Measurements from ENCODE around the gene PRKCA.

PRKCA gene

DNA sequence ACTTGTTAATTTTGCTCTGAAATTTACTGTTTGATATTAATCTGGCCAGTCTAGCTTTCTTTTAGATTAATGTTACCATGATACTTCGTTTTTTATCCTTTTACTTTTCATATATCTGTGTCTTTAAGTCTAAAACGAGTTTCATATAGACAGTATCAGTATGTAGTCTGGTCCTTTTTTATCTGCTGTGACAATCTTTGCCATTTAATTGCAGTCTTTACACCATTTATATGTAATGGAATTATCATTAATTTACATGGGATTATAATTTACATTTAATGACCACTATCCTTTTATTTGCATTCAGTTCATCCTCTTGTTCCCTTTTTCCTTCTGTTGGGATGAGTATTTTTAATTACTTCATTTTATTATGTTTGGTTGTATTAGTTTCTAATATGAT lies 243.5 kb downstream of the PRKCA start:
- no peak overlapping the region for H3K4me3 ChIP-seq (ENCODE audit: low read depth, low read length)
- TF ChIP-seq, protein P1, sequence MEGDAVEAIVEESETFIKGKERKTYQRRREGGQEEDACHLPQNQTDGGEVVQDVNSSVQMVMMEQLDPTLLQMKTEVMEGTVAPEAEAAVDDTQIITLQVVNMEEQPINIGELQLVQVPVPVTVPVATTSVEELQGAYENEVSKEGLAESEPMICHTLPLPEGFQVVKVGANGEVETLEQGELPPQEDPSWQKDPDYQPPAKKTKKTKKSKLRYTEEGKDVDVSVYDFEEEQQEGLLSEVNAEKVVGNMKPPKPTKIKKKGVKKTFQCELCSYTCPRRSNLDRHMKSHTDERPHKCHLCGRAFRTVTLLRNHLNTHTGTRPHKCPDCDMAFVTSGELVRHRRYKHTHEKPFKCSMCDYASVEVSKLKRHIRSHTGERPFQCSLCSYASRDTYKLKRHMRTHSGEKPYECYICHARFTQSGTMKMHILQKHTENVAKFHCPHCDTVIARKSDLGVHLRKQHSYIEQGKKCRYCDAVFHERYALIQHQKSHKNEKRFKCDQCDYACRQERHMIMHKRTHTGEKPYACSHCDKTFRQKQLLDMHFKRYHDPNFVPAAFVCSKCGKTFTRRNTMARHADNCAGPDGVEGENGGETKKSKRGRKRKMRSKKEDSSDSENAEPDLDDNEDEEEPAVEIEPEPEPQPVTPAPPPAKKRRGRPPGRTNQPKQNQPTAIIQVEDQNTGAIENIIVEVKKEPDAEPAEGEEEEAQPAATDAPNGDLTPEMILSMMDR (IDR thresholded peaks at IDR 0.05; ENCODE audit: low read depth, low read length, missing control alignments), result no peak
- no peak for DNase-seq (ENCODE audit: low read depth)

DNA sequence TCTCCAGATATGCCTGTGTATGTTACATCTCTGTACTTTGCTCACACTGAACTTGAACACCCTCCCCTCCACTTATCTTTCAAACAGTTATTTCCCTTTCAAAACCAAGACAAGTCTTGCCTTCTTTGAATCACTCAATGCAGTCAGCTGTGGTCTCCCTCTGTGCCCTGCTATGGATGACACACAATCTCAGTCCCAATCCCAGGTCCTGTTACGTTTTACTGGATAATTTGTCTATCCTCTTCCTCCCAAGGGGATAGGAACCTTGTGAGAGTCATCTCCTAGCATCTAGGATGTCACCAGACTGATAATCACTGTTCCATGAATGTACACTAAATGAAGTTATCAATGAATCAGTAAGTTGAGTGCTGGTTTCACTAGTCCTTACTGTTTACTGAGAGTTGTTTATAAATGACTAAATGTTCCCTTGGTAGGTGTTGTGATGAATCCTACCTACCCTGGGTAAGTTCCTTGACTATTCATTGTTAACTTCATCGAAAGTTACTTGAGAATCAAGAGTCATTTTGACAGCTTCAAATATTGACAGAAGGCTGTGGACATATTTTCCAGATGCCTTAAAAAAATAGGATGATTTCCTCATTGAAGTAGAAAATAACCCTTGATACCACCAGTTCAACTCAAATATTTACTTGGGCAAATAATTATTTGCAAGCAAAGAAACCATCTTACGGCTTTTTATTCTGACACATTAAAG lies 244.9 kb downstream of the PRKCA start:
- H3K4me3 ChIP-seq (ENCODE audit: low read depth, low read length), result no peak overlapping the region
- no peak for DNase-seq (ENCODE audit: low read depth)
- TF ChIP-seq, protein P1 (IDR thresholded peaks at IDR 0.05; ENCODE audit: low read depth, low read length, missing control alignments), result no peak

- H3K4me3 ChIP-seq (ENCODE audit: low read depth, low read length), result no peak overlapping the region
- DNase-seq (ENCODE audit: low read depth), result no peak
- TF ChIP-seq, protein P1 (IDR thresholded peaks at IDR 0.05; ENCODE audit: low read depth, low read length, missing control alignments), result no peak
These were observed 245.7 kb downstream of the PRKCA start for GRCh38 chr17:66548158-66548557.

GRCh38 chr17:66548659-66549310 lies 246.4 kb downstream of the PRKCA start:
- TF ChIP-seq, protein P1 (IDR thresholded peaks at IDR 0.05; ENCODE audit: low read depth, low read length, missing control alignments), result no peak
- H3K4me3 ChIP-seq (ENCODE audit: low read depth, low read length), result no peak overlapping the region
- DNase-seq (ENCODE audit: low read depth), result no peak

DNA sequence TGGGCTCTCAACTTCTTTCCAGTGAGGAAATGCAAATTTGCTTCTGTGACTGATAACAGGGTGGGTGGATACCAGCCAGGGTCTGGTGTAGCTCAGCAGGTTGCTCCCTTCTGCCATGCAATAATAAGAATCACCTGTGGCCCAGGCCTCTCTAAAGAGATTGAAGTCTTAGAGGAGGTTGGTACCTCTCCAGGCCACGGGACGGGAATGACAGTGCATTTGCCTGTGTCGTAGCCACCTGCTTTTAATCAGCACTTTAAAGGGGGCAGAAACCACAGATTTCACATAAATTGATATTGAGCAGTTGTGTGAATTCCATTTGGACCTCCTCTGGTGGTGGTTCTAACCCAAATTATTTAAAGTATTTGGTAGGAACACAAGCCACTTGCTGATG lies 246.9 kb downstream of the PRKCA start:
- DNase-seq (ENCODE audit: low read depth), result no peak
- H3K4me3 ChIP-seq (ENCODE audit: low read depth, low read length), result no peak overlapping the region
- TF ChIP-seq, protein P1 (IDR thresholded peaks at IDR 0.05; ENCODE audit: low read depth, low read length, missing control alignments), result no peak

DNA sequence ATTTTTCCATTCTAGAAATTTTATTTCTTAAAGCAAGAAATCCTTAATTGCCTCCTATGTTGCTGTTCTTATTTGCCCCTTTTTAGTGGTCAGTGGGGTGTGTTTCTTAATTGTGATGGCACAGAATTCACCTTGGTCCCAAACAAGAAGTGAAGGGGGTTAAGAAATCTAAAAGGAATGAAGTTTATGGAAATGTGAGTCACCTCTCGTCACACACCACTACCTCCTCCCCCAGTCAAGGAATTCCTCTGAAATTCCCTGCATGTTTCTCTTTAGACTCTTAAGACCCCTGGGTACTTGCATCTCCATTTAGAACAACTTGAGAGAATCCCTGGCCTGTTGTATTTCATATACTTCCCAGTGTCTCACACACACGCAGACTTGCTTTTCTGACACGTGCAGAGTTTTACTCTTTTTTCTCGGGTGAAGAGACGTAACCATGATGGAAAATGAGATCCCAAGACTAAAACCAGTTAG lies 247.4 kb downstream of the PRKCA start:
- no peak overlapping the region for H3K4me3 ChIP-seq (ENCODE audit: low read depth, low read length)
- no peak for DNase-seq (ENCODE audit: low read depth)
- TF ChIP-seq, protein P1 (IDR thresholded peaks at IDR 0.05; ENCODE audit: low read depth, low read length, missing control alignments), result no peak

All from GM12864 (cell line).